ENCODE measurements around the gene ZBTB8A. TPM values are rescaled to one million over a fixed set of nuclear protein-coding genes. Genes with fewer than 3 reads are reported as not detected.
"Not testable (repeated sequence)": the region's sequence is repeated elsewhere in the genome, so short reads cannot be mapped to it uniquely, and the experiment has no call there.

The ZBTB8A gene
- total RNA-seq, 1 donor from 2014 or later = 10.1 TPM

DNA sequence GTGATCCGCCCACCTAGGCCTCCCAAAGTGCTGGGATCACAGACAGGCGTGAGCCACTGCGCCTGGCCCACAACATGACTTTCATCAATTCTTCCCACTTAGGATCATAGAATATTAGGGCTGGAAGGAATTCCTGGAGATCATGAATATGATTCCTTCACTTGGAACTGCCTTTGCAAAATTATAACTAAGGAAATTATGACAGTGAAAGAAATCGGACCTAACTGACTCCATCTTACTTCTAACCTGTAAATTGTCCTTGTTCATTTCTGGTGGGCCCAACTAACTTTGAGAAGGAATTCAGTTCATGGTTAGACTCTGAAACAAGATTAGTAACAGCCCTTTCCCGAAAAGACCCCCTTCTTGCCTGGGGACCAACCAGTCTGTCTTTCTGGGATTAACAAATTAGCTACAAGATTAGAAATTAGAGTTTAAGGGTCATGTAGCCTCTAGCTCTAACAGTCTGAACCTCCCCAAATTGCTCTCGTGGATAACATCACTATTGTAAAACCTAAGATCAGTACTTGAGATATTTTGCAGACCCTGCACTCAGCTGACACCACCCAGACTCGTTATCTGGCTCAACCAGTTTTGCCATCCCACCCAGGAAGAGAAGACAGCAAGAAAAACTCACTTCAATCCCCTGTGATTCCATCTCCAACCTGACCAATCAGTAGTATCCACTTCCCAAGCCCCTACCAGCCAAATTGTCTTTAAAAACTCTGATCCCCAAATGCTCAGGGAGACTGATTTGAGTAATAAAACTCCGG lies 96.5 kb downstream of the ZBTB8A start:
- TF ChIP-seq POLR2AphosphoS5 (IDR thresholded peaks at IDR 0.05; ENCODE audit: insufficient read depth in 1 of 2, low read depth in 1 of 2) (no peak), POLR2A (IDR thresholded peaks at IDR 0.05) (no peak)
- TF ChIP-seq, protein P1, sequence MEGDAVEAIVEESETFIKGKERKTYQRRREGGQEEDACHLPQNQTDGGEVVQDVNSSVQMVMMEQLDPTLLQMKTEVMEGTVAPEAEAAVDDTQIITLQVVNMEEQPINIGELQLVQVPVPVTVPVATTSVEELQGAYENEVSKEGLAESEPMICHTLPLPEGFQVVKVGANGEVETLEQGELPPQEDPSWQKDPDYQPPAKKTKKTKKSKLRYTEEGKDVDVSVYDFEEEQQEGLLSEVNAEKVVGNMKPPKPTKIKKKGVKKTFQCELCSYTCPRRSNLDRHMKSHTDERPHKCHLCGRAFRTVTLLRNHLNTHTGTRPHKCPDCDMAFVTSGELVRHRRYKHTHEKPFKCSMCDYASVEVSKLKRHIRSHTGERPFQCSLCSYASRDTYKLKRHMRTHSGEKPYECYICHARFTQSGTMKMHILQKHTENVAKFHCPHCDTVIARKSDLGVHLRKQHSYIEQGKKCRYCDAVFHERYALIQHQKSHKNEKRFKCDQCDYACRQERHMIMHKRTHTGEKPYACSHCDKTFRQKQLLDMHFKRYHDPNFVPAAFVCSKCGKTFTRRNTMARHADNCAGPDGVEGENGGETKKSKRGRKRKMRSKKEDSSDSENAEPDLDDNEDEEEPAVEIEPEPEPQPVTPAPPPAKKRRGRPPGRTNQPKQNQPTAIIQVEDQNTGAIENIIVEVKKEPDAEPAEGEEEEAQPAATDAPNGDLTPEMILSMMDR (IDR thresholded peaks at IDR 0.05) = no peak
- Histone ChIP-seq H3K9me3 (no peaks in the 10 kb centered on the region), H3K4me3 (no peak overlapping the region), H3K4me1 (no peaks in the 10 kb centered on the region), H3K27ac (no peak overlapping the region), H3K36me3 (peaks cover 0 to 20% of the 10 kb centered on the region in 2 donors), H3K27me3 (no peaks in the 10 kb centered on the region)
- intact Hi-C loops (cut with DNase I) = no loop called here
- DNase-seq (ENCODE audit: extremely low spot score in 2 of 2) = no peak

DNA sequence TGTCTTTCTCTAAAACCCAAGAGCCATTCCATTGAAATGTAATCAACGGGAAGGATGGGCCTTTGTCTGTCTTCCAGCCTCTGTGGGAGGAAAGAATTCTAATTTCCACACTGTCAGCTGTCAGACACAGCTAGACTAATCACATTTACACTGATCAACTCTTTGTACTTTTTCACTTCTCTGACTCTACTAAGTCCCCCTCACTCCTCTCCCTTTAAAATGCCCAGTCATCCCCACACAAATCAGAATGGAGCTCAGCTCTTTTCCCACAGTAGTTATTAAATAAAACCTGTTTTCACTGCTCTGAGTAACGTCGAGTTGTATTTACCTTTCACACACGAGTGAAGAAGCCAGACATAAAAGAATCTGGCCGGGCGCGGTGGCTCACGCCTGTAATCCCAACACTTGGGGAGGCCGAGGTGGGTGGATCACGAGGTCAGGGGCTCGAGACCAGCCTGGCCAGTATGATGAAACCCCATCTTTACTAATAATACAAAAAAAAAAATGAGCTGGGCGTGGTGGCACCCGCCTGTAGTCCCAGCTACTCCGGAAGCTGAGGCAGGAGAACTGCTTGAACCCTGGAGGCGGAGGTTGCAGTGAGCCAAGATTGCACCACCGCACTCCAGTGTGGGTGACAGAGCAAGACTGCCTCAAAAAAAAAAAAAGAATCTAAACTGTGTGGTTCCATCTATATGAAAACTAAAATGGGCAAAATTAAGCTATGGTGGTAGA lies 97.9 kb downstream of the ZBTB8A start:
- H3K27me3 ChIP-seq = no peaks in the 10 kb centered on the region
- H3K4me3 ChIP-seq = no peak overlapping the region
- H3K9me3 ChIP-seq = no peaks in the 10 kb centered on the region
- H3K27ac ChIP-seq = no peak overlapping the region
- no peak for DNase-seq (ENCODE audit: extremely low spot score in 2 of 2)
- no peaks in the 10 kb centered on the region for H3K4me1 ChIP-seq
- TF ChIP-seq, protein P1 (IDR thresholded peaks at IDR 0.05) = no peak
- TF ChIP-seq POLR2AphosphoS5 (IDR thresholded peaks at IDR 0.05; ENCODE audit: insufficient read depth in 1 of 2, low read depth in 1 of 2) = no peak
- peaks cover 0 to 12% of the 10 kb centered on the region in 2 donors for H3K36me3 ChIP-seq
- intact Hi-C loops (cut with DNase I) = no loop called here

DNA sequence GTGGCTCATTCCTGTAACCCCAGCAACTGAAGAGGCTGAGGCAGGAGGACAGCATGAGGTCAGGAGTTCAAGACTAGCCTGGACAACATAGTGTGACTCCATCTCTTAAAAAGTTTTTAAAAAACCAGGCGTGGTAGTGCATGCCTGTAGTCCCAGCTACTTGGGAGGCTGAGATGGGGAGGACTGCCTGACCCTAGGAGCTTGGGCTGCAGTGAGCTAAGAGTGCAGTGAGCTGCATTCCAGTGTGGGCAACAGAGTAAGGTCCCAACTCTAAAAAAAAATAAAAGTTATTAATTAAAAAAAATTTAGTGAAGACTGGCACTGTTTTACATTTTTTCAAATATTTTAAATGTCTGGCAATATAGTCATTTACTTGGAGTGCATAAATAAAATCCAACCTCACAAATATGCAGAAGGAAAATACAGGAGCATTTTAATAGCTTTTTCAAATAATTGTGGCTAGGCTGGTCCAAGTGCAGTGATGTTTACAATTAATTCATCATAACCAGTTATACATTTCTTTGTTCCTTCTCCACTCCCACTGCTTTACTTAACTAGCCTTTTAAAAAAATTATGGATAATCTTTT lies 100.4 kb downstream of the ZBTB8A start:
- H3K27me3 ChIP-seq = no peaks in the 10 kb centered on the region
- H3K9me3 ChIP-seq = no peaks in the 10 kb centered on the region
- peaks cover 0 to 2% of the 10 kb centered on the region in 2 donors for H3K36me3 ChIP-seq
- no peak overlapping the region for H3K27ac ChIP-seq
- no peak for TF ChIP-seq POLR2A (IDR thresholded peaks at IDR 0.05)
- TF ChIP-seq POLR2AphosphoS5 (IDR thresholded peaks at IDR 0.05; ENCODE audit: insufficient read depth in 1 of 2, low read depth in 1 of 2) = no peak
- TF ChIP-seq, protein P1 (IDR thresholded peaks at IDR 0.05) = no peak
- no peaks in the 10 kb centered on the region for H3K4me1 ChIP-seq
- no peak for DNase-seq (ENCODE audit: extremely low spot score in 2 of 2)
- intact Hi-C loops (cut with DNase I) = no loop called here
- H3K4me3 ChIP-seq = no peak overlapping the region

DNA sequence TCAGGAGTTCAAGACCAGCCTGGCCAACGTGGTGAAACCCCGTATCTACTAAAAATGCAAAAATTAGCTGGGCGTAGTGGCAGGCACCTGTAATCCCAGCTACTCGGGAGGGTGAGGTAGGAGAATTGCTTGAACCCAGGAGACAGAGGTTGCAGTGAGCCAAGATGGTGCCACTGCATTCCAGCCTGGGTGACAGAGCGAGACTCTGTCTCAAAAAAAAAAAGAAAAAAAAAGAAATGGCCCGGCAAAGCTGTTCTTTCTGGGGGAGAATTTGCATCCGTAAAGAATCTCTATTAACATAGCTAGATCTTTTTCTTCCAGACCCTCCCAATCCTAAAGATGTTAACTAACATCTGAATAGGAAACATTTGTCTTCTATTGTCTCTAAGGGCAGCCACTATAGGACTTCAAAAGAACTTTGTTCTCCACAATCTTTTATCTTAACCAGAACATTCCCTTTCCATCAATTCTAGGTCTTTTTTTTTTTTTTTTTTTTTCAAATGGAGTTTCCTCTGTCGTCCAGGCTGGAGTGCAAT lies 103.1 kb downstream of the ZBTB8A start:
- not testable (repeated sequence) for H3K9me3 ChIP-seq

DNA sequence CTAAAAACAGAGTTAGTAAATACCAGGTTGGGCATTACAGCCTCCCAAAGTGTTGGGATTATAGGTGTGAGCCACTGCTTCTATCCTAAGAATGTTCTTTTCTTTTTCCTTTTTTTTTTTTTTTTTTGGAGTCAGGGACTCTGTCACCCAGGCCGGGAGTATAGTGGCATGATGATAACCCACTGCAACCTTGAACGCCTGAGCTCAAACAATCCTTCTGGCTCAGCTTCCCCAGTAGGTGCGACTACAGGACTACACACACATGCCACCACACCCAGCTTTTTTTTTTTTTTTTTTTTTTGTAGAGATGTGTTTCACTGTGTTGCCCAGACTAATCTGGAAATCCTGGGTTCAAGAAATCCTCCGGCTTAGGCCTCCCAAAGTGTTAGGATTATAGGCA lies 105.2 kb downstream of the ZBTB8A start:
- Histone ChIP-seq H3K4me1 (peaks cover 21% of the 10 kb centered on the region), H3K36me3 (no peaks in the 10 kb centered on the region), H3K27ac (no peak overlapping the region), H3K9me3 (no peaks in the 10 kb centered on the region), H3K27me3 (no peaks in the 10 kb centered on the region), H3K4me3 (no peak overlapping the region)
- TF ChIP-seq POLR2A (IDR thresholded peaks at IDR 0.05) = no peak
- no peak for TF ChIP-seq POLR2AphosphoS5 (IDR thresholded peaks at IDR 0.05; ENCODE audit: insufficient read depth in 1 of 2, low read depth in 1 of 2)
- TF ChIP-seq, protein P1 (IDR thresholded peaks at IDR 0.05) = no peak
- intact Hi-C loops (cut with DNase I) = no loop called here
- DNase-seq (ENCODE audit: extremely low spot score in 2 of 2) = no peak

More for the DNA sequence above, 103.1 kb downstream of the ZBTB8A start:
- intact Hi-C loops (cut with DNase I); H3K27me3 ChIP-seq; H3K4me1 ChIP-seq; DNase-seq (ENCODE audit: extremely low spot score in 2 of 2); H3K27ac ChIP-seq; H3K36me3 ChIP-seq; H3K4me3 ChIP-seq: not testable (repeated sequence)

Measured in vagina (tissue), 2 donors.